ENCODE results near the gene OSBPL9.

OSBPL9 gene

GRCh38 chr1:51636764-51637522 is 20.1 kb downstream of the OSBPL9 start:
- TF ChIP-seq CTCF (conservative IDR thresholded peaks at IDR 0.05; ENCODE audit: low read length), result no peak
- H3K4me3 ChIP-seq (ENCODE audit: low read length), result no peak overlapping the region
- DNase-seq (ENCODE audit: low read depth), result peak; percentile 86

- H3K4me3 ChIP-seq (ENCODE audit: low read length), result no peak overlapping the region
- TF ChIP-seq CTCF (conservative IDR thresholded peaks at IDR 0.05; ENCODE audit: low read length), result no peak
Observed at GRCh38 chr1:51638350-51638749, 21.5 kb downstream of the OSBPL9 start.

GRCh38 chr1:51639694-51640093 is 22.8 kb downstream of the OSBPL9 start:
- H3K4me3 ChIP-seq (ENCODE audit: low read length), result no peak overlapping the region
- DNase-seq (ENCODE audit: low read depth), result no peak
- no peak for TF ChIP-seq CTCF (conservative IDR thresholded peaks at IDR 0.05; ENCODE audit: low read length)

More at GRCh38 chr1:51638350-51638749, 21.5 kb downstream of the OSBPL9 start:
- DNase-seq (ENCODE audit: low read depth), result no peak

DNA sequence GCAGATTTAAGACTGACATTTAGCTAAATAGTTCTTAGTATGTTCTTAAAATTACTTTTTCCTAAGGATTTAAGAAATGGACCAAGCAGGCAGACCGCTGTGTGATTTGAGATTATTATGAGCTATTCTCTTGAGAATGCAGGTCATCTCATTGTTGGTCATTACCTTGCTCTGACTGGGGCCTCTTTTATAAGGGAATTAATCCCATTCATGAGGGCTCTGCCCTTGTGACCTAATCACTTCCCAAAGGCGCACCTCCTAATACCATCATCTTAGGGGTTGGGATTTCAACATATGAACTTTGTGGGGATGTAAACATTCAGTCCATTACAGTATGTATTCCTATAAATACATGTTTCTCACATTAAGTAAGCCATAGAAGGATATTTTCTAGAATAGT is 24.2 kb downstream of the OSBPL9 start:
- DNase-seq (ENCODE audit: low read depth), result no peak
- TF ChIP-seq CTCF (conservative IDR thresholded peaks at IDR 0.05; ENCODE audit: low read length), result no peak
- H3K4me3 ChIP-seq (ENCODE audit: low read length), result no peak overlapping the region

- H3K4me3 ChIP-seq (ENCODE audit: low read length), result no peak overlapping the region
- no peak for TF ChIP-seq CTCF (conservative IDR thresholded peaks at IDR 0.05; ENCODE audit: low read length)
- peak; percentile 98 for DNase-seq (ENCODE audit: low read depth)
Observed at GRCh38 chr1:51642739-51643142, 25.8 kb downstream of the OSBPL9 start.

DNA sequence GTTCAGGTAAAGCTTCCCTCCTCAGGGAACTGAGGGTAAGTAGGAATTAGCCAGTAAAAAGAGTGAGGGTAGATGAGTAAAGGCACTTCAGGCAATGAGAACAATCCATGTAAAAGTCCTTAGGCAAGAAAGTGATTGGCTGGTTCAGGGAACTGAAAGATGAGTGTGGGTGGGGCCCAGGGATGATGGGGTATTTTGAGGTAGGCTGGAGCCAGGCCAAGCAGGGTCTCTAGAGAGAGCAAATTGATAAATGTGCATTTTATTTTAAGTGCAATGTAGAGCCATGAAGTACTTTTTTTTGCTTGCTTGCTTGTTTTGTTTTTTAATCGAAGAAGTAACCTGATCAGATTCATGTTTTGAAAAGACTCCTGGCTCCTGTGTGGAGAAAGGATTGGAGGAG is 26.5 kb downstream of the OSBPL9 start:
- no peak overlapping the region for H3K4me3 ChIP-seq (ENCODE audit: low read length)
- no peak for TF ChIP-seq CTCF (conservative IDR thresholded peaks at IDR 0.05; ENCODE audit: low read length)
- no peak for DNase-seq (ENCODE audit: low read depth)

- no peak for TF ChIP-seq CTCF (conservative IDR thresholded peaks at IDR 0.05; ENCODE audit: low read length)
- H3K4me3 ChIP-seq (ENCODE audit: low read length), result no peak overlapping the region
- no peak for DNase-seq (ENCODE audit: low read depth)
Observed at GRCh38 chr1:51644020-51644419, 27.1 kb downstream of the OSBPL9 start.

All from AG10803 (cell line).